Stimulated activated CD4-positive, alpha-beta T cell treated with anti-CD3 and anti-CD28 coated beads, TNF-alpha, amount 100 ng/mL, for 48 hours (primary cell): ENCODE data around the gene JPH2.

ENCODE experiments used
- DNase-seq, 3 donors: peaks; one replicate each; pipeline ENCODE4 v3.0.0-alpha.2; 2020; ENCODE audit warnings: low read depth in 3 of 3

The JPH2 gene

GRCh38 chr20:44187772-44188709, 1.1 kb upstream of the JPH2 start:
- DNase-seq, result no peak

GRCh38 chr20:44186674-44187053, 324 bp downstream of the JPH2 start:
- no peak for DNase-seq

- DNase-seq, result no peak
These were observed 787 bp downstream of the JPH2 start for GRCh38 chr20:44186201-44186600.

DNA sequence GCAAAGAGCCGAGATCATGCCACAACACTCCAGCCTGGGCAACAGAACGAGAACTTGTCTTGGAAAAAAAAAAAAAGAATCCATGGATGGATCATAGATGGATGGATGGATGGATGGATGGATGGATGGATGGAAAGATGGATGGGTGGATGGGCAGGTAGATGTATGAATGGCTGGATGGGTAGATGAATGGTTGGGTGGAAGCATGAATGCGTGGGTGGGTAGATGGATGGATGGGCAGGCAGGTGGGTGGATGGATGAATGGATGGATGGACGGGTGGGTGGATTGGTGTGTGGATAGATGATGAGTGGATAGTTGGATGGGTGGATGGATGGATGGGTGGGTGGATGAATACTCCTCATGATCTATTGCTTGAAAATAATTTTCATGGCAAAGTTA, 1.4 kb downstream of the JPH2 start:
- no peak for DNase-seq

DNA sequence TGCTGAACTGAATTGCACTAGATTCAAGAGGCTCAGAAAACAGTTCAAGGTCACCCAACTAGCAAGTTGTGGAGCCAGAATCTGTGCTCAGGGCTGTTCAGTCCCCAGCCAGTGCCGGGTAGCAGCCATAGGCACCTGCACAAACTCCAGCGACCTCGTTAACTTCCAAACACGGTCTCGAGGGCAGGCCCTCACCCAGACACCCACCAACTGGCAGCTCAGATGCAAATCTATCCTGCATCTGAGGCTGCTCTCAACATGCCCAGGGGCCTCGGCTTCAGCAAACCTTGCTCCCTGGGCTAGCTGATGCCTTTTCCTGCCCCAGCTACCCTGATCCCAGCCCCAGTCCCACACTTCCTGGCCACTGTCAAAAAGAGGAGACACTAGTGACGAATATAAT, 3.7 kb downstream of the JPH2 start:
- no peak for DNase-seq

DNA sequence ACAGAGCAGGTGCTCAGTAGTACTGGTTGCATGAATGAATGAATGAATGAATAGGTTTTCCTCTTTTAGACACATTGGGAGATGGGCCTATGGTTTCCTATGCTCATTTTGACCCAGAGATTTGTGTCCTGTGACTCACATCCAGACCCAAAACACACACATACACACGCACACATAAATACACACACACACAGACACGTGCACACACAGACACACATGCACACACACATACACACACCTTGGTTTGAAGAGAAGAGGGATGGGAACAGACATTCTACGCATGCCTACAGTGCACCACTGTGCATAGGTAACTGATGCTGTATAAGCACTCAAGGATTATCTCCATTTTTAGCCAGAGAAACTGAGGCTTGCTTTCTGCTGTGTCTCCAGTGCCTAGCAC, 4.1 kb downstream of the JPH2 start:
- DNase-seq, result no peak

DNA sequence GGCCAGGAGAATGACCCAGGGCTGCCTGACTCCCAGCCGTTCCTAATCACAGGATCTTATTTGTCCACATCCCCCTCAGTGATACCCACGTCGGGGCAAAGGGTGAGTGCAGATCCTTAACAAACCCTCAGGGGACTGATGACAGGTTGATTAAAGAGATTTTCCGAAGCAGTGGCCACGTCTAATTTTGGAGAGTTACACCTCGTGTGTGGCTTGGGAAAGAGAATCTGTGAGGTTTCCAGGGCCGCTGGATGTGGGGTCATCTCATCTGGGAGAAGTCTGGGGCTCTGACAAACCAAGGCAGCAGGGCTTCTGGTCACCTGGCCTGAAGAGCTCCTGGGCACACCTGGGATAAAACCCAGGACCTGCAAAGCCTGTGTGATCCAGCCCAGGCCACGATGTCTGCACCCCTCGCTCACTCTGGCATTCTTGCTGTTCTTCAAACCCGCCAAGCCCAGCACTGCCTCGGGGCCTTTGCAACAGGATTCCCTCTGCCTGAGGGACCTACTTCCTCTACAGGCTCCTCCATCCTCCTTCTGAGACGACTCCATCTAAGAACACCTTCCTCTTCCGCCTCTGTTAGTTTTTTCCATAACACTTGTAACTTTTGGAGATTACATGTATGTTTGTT, 4.7 kb downstream of the JPH2 start:
- DNase-seq, result no peak

DNA sequence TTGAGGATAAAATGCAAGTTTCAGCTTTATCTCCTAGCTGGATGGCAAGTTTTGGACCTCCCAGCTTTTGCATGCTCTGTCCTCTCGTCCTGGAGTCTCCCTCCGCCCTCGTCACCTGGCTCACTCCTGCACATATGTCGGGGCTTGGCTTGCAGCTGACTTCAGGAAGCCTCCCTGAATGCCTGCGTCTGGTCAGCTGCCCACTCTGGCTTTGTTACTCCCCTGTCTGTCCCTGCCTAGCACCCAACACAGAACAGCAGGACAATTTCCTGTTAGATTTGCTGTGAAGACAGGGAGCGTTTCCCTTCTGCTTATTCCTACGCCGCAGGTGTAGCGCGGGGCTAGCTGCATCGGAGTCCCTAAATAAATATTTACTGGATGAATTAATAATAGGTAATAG, 5.4 kb downstream of the JPH2 start:
- no peak for DNase-seq

DNA sequence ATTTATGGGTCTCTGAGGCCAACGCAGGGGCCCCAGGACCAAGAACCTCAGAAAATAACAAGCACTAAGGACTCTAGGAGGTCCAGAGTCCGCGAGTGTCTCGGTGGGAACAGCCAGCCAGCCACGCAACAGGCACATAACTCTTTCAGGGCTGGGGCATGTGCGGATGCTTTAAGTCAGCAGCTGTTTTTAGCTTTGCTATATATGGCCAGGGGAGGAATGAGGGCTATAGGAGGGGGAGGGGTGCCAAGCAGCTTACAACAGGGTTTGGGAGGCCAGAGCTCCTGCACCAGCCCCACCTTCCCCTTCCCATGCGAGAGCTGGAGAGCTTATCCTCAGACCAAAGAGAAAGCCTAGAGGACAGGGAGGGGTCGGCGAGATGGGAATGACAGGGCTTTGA, 6.2 kb downstream of the JPH2 start:
- no peak for DNase-seq

GRCh38 chr20:44176833-44177534, 10.0 kb downstream of the JPH2 start:
- no peak for DNase-seq

GRCh38 chr20:44174996-44175765, 11.8 kb downstream of the JPH2 start:
- DNase-seq, result no peak

- DNase-seq, result no peak
These were observed 13.1 kb downstream of the JPH2 start for GRCh38 chr20:44173846-44174245.

DNA sequence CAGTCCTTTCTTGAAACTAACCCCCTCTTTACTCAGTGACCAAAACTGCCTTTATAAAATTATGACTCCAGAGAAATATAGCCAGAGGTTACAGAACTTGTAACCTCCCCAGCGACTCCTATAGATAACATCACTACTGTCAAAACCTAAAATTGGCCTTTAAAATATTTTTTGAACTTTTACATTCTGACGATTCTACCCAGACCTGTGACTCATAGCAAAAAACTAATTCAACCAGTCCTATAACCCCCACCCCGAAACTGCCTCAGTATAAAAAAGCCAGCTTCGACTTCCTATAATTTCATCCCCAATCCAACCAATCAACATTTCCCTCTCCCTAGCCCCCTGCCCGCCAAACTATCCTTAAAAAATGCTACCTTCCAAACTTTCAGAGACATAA, 13.9 kb downstream of the JPH2 start:
- no peak for DNase-seq

DNA sequence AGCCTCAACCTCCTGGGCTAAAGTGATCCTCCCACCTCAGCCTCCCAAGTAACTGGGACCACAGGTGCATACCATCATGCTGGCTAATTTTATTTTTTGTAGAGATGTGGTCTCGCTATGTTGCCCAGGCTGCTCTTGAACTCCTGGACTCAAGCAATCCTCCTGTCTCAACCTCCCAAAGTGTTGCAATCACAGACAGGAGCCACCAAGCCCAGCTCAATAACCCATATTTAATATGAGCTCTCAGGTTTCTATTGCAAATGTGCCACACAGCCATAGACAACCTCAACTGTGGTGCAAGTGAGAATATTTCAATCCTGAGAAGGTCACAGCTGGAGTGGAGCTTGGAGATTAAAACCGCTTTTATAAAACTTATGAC, 14.4 kb downstream of the JPH2 start:
- DNase-seq, result no peak

DNA sequence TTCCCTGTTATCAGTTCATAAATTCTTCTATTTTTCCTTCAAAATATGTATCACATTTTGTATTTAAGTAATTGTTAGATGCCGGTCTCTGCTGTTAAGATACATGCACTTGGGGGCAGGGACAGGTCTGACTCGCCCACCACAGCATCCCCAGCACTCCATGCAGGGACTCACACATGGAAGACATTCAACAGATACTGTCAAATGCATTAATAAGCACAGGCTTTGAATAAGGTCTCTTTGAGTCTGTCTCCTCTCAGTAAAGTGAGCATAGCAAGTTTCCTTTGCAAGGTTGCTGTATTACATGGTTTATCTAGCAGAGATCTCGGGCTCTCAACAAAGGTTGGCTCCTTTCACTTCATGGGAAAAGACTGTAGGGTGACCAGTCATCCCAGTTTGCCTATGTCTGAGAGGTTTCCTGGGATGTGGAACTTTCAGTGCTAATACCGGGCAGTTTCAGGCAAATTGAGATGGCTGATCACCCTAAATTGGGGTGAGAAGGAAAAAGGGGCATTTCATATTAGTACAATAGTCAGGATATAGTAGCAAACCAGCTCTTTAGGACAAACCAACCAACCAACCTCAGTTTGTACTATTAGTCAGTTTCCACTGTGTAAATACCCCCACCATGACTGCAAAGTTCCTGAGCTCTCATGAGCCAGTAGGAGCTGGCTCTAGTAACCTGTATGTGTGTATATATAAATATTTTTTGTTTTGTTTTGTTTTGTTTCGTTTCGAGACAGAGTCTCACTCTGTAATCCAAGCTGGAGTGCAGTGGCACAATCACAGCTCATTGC, 15.0 kb downstream of the JPH2 start:
- no peak for DNase-seq

GRCh38 chr20:44170816-44171410, 16.1 kb downstream of the JPH2 start:
- no peak for DNase-seq

GRCh38 chr20:44167736-44168135, 19.3 kb downstream of the JPH2 start:
- no peak for DNase-seq

DNA sequence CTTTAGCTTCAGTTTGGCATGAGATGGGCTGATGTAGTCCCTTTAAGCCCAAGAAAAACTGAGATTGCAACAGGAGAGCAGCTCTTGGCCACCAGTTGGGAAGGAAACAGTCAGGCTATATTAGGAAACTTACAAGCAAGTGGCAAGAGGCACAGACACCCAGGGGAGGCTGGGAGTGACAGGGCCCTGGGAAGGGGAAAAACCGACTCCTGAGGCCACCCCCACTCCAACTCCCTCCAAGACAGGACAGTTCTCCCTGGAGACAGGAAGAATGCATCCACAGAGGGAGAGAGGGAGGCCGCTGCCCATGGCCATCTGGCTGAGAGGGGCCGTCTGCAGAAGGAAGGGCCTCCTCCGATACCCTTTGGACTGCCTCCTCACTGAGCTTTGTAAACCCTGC, 20.5 kb downstream of the JPH2 start:
- DNase-seq, result no peak

DNA sequence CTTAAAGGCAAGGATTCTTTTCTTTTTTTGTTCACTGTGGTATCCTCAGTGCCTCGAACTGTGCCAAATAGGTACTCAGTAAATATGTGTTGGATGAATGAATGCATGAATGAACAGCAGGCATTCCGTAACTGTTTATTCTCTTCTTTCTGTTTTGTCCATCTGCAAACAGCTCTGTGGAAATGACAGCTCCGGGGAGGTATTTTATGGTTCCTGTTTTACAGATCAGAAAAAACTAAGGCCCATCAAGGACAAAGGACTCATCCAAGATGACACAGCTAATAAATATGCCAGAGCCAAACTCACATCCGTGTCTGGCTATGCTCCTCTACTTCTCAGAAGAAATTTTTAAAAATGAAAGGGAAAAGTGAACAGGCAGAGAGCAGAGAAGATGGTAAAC, 21.0 kb downstream of the JPH2 start:
- DNase-seq, result no peak

GRCh38 chr20:44160133-44160532, 26.9 kb downstream of the JPH2 start:
- DNase-seq, result no peak

DNA sequence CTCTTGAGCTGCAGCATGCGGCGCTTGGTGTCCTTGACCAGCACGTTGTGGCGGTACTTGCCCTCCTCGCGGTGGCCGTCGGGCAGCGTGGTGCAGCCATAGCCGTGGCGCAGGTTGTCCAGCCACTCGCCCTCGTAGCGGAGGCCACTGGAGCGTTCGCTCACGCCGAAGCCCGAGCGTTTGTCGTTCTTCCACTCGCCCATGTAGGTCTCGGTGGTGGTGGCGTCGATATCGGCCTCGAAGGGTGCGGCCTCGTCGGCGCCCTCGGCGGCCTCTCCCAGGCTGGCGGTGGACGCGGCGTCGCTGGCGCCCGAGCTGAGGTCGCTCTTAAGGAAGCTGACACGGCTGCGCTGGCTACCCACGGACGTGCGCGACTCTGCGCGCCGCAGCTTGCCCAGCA, 27.3 kb downstream of the JPH2 start:
- DNase-seq, result no peak
